Fibroblast of lung (primary cell): Measurements from ENCODE around the gene PHLDB1.

Experiments
- EZH2 ChIP-seq: IDR thresholded peaks from 2 replicates; pipeline ENCODE4 v1.5.1; 2012; ENCODE audit warnings: low read length, control low read depth, mild to moderate bottlenecking; ENCODE audit errors: missing control alignments
- TF ChIP-seq, protein P1 (sequence below), 2 donors: IDR thresholded peaks in 1 of 2; conservative IDR thresholded peaks in 1 of 2; 1 replicate in 1 of 2; 2 replicates in 1 of 2; pipeline ENCODE4 v1.5.1; 2011 to 2012; ENCODE audit warnings: low read length in 2 of 2, control low read depth in 1 of 2, inconsistent platforms in 1 of 2, low read depth in 1 of 2, mild to moderate bottlenecking in 1 of 2

DNA sequence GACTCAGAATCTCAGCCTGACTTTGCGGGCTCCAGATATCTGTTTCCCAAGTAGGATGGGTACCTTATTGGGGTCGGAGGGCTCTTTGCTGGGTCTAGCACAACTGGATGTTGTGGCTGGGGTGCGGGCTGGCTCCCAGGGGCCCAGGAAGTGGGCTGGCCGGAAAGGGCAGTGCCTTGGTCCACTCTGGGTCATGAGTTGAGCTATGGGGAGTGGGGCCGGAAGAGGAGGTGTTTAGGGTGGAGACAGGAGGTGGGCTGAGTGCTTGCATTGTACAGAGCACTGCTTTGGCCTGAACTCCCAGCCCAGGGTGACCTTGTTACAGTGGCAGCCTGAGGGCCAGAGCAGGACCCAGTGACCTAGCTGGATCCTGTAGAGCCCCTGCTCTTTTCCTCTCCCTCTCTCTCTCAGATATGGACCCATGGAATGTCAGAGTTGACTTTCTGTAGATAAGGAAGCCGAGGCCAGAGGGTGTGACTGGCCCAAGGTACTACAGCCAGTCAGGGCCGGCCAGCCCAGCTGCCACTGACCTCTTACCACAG is 13.2 kb downstream of the PHLDB1 start:
- TF ChIP-seq, protein P1, sequence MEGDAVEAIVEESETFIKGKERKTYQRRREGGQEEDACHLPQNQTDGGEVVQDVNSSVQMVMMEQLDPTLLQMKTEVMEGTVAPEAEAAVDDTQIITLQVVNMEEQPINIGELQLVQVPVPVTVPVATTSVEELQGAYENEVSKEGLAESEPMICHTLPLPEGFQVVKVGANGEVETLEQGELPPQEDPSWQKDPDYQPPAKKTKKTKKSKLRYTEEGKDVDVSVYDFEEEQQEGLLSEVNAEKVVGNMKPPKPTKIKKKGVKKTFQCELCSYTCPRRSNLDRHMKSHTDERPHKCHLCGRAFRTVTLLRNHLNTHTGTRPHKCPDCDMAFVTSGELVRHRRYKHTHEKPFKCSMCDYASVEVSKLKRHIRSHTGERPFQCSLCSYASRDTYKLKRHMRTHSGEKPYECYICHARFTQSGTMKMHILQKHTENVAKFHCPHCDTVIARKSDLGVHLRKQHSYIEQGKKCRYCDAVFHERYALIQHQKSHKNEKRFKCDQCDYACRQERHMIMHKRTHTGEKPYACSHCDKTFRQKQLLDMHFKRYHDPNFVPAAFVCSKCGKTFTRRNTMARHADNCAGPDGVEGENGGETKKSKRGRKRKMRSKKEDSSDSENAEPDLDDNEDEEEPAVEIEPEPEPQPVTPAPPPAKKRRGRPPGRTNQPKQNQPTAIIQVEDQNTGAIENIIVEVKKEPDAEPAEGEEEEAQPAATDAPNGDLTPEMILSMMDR (conservative IDR thresholded peaks at IDR 0.05 in 1 of 2, IDR thresholded peaks at IDR 0.05 in 1 of 2; ENCODE audit: low read depth in 1 of 2, low read length in 2 of 2), result no peak
- no peak for TF ChIP-seq EZH2
